Smooth muscle cell of trachea (primary cell): ENCODE measurements around the gene HOXA3. TPM values are rescaled to one million over a fixed set of nuclear protein-coding genes. Genes with fewer than 3 reads are reported as not detected.

Experiments used
- total RNA-seq: library from RNA; depleted of rRNA; stranded (reverse); fragments of >200 nt; gene quantifications from 2 replicates; pipeline ENCODE4 v1.2.1, GENCODE V29; 2014

The HOXA3 gene
- total RNA-seq, 1 donor from 2014 or later = 2.6 TPM

Other genes with a start within 250 kb of the HOXA3 start
- gene HOXA1, start 56.6 kb downstream of the HOXA3 start, total RNA-seq = 0.44 and 1.2 TPM in 2 replicates
- 1.3 and 2.6 TPM in 2 replicates for gene HOXA2, start 49.9 kb downstream of the HOXA3 start, total RNA-seq
- 0.58 and 0.66 TPM in 2 replicates for gene HOXA4, start 21.8 kb downstream of the HOXA3 start, total RNA-seq
- gene HOXA5, start 8.9 kb downstream of the HOXA3 start, total RNA-seq = 10.8 and 16.7 TPM in 2 replicates
- not detected in 2 replicates for gene HOXA6, start 4.8 kb downstream of the HOXA3 start, total RNA-seq
- not detected in 2 replicates for gene HOXA7, start 4.1 kb upstream of the HOXA3 start, total RNA-seq
- gene HOXA9, start 13.0 kb upstream of the HOXA3 start, total RNA-seq = 0.15 TPM in 1 of 2 replicates, not detected in the other
- 0.15 TPM in 1 of 2 replicates, not detected in the other for gene HOXA10, start 21.7 kb upstream of the HOXA3 start, total RNA-seq
- under 0.01 TPM in 1 of 2 replicates, not detected in the other for gene HOXA11, start 32.6 kb upstream of the HOXA3 start, total RNA-seq
- under 0.01 TPM in 2 replicates for gene HOXA13, start 47.5 kb upstream of the HOXA3 start, total RNA-seq
- not detected in 2 replicates for gene EVX1, start 90.2 kb upstream of the HOXA3 start, total RNA-seq